ENCODE results near the gene SAV1. TPM values are rescaled to one million over a fixed set of nuclear protein-coding genes. Genes with fewer than 3 reads are reported as not detected.

The SAV1 gene
- total and polyA plus RNA-seq, 2 experiments from 2014 or later = 74.2 to 82.8 TPM

DNA sequence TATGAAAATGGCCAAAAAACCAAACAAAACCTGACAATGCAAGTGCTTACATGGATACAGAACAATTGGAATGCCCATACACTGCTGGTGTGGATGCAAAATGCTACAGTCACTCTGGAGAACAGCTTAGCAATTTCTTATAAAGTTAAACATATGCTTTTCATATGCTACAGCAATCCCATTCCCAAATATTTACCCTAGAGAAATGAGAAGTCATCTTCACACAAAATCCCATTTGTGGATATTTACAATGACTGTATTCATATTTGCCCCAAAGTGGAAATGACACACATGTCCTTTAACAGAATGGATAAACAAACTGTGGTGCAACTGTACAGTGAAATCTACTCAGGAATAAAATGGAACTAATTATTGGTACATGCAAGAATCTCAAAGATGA lies 20.4 kb downstream of the SAV1 start:
- Histone ChIP-seq H3K9me2 (ENCODE audit: insufficient read depth) (no peaks in the 10 kb centered on the region), H4K20me1 (replicated peaks; ENCODE audit: insufficient read depth) (peaks cover 17% of the 10 kb centered on the region), H3F3A (replicated peaks; ENCODE audit: low read depth) (no peaks in the 10 kb centered on the region), H3K4me3 (no peak overlapping the region), H3K79me2 (replicated peaks; ENCODE audit: insufficient read depth) (peaks cover 100% of the 10 kb centered on the region), H3K27me3 (ENCODE audit: insufficient read depth) (no peaks in the 10 kb centered on the region), H2AFZ (no peak overlapping the region), H3K4me2 (no peak overlapping the region), H3K4me1 (ENCODE audit: insufficient read depth) (peaks cover 5% of the 10 kb centered on the region), H3K36me3 (ENCODE audit: insufficient read depth) (no peaks in the 10 kb centered on the region), H3K27ac (ENCODE audit: low read depth) (no peak overlapping the region)
- ATAC-seq = no peak
- DNase-seq (ENCODE audit: low spot score) = no peak
- Mint-ChIP-seq H3K27ac (peak overlapping the region; percentile 61; the same call in 1 of the 2 replicates), H3K27me3 (ENCODE audit: insufficient read depth, low read depth, poor library complexity) (no peaks in the 10 kb centered on the region), H3K4me1 (peaks cover 14% of the 10 kb centered on the region; the same call in 2 of the 3 replicates), H3K36me3 (ENCODE audit: low read depth) (peaks cover 26% of the 10 kb centered on the region; the same call in 2 of the 3 replicates), H3K4me3 (no peak overlapping the region), H3K9me3 (no peaks in the 10 kb centered on the region)
- TF ChIP-seq STAT1 (IDR thresholded peaks at IDR 0.05; ENCODE audit: unreplicated experiment) = no peak
- TF ChIP-seq EZH2 (IDR thresholded peaks at IDR 0.05; ENCODE audit: low read depth, unreplicated experiment) = no peak
- TF ChIP-seq, protein P1, sequence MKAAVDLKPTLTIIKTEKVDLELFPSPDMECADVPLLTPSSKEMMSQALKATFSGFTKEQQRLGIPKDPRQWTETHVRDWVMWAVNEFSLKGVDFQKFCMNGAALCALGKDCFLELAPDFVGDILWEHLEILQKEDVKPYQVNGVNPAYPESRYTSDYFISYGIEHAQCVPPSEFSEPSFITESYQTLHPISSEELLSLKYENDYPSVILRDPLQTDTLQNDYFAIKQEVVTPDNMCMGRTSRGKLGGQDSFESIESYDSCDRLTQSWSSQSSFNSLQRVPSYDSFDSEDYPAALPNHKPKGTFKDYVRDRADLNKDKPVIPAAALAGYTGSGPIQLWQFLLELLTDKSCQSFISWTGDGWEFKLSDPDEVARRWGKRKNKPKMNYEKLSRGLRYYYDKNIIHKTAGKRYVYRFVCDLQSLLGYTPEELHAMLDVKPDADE (IDR thresholded peaks at IDR 0.05) = no peak
- no peak for TF ChIP-seq ZNF331 (CRISPR knock-in tag; IDR thresholded peaks at IDR 0.05; ENCODE audit: low read depth)
- TF ChIP-seq EZH2phosphoT487 (IDR thresholded peaks at IDR 0.05; ENCODE audit: unreplicated experiment) = no peak
- TF ChIP-seq, protein P2, sequence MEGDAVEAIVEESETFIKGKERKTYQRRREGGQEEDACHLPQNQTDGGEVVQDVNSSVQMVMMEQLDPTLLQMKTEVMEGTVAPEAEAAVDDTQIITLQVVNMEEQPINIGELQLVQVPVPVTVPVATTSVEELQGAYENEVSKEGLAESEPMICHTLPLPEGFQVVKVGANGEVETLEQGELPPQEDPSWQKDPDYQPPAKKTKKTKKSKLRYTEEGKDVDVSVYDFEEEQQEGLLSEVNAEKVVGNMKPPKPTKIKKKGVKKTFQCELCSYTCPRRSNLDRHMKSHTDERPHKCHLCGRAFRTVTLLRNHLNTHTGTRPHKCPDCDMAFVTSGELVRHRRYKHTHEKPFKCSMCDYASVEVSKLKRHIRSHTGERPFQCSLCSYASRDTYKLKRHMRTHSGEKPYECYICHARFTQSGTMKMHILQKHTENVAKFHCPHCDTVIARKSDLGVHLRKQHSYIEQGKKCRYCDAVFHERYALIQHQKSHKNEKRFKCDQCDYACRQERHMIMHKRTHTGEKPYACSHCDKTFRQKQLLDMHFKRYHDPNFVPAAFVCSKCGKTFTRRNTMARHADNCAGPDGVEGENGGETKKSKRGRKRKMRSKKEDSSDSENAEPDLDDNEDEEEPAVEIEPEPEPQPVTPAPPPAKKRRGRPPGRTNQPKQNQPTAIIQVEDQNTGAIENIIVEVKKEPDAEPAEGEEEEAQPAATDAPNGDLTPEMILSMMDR (conservative IDR thresholded peaks at IDR 0.05; ENCODE audit: low read depth in 2 of 2) = no peak
- TF ChIP-seq, protein P3, sequence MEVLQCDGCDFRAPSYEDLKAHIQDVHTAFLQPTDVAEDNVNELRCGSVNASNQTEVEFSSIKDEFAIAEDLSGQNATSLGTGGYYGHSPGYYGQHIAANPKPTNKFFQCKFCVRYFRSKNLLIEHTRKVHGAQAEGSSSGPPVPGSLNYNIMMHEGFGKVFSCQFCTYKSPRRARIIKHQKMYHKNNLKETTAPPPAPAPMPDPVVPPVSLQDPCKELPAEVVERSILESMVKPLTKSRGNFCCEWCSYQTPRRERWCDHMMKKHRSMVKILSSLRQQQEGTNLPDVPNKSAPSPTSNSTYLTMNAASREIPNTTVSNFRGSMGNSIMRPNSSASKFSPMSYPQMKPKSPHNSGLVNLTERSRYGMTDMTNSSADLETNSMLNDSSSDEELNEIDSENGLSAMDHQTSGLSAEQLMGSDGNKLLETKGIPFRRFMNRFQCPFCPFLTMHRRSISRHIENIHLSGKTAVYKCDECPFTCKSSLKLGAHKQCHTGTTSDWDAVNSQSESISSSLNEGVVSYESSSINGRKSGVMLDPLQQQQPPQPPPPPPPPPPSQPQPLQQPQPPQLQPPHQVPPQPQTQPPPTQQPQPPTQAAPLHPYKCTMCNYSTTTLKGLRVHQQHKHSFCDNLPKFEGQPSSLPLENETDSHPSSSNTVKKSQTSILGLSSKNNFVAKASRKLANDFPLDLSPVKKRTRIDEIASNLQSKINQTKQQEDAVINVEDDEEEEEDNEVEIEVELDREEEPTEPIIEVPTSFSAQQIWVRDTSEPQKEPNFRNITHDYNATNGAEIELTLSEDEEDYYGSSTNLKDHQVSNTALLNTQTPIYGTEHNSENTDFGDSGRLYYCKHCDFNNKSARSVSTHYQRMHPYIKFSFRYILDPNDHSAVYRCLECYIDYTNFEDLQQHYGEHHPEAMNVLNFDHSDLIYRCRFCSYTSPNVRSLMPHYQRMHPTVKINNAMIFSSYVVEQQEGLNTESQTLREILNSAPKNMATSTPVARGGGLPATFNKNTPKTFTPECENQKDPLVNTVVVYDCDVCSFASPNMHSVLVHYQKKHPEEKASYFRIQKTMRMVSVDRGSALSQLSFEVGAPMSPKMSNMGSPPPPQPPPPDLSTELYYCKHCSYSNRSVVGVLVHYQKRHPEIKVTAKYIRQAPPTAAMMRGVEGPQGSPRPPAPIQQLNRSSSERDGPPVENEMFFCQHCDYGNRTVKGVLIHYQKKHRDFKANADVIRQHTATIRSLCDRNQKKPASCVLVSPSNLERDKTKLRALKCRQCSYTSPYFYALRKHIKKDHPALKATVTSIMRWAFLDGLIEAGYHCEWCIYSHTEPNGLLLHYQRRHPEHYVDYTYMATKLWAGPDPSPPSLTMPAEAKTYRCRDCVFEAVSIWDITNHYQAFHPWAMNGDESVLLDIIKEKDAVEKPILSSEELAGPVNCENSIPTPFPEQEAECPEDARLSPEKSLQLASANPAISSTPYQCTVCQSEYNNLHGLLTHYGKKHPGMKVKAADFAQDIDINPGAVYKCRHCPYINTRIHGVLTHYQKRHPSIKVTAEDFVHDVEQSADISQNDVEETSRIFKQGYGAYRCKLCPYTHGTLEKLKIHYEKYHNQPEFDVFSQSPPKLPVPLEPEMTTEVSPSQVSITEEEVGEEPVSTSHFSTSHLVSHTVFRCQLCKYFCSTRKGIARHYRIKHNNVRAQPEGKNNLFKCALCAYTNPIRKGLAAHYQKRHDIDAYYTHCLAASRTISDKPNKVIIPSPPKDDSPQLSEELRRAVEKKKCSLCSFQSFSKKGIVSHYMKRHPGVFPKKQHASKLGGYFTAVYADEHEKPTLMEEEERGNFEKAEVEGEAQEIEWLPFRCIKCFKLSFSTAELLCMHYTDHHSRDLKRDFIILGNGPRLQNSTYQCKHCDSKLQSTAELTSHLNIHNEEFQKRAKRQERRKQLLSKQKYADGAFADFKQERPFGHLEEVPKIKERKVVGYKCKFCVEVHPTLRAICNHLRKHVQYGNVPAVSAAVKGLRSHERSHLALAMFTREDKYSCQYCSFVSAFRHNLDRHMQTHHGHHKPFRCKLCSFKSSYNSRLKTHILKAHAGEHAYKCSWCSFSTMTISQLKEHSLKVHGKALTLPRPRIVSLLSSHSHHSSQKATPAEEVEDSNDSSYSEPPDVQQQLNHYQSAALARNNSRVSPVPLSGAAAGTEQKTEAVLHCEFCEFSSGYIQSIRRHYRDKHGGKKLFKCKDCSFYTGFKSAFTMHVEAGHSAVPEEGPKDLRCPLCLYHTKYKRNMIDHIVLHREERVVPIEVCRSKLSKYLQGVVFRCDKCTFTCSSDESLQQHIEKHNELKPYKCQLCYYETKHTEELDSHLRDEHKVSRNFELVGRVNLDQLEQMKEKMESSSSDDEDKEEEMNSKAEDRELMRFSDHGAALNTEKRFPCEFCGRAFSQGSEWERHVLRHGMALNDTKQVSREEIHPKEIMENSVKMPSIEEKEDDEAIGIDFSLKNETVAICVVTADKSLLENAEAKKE (CRISPR knock-in tag; IDR thresholded peaks at IDR 0.05) = no peak
- TF ChIP-seq ZNF114 (CRISPR knock-in tag; IDR thresholded peaks at IDR 0.05) = no peak
- no peak for TF ChIP-seq JUNB (IDR thresholded peaks at IDR 0.05; ENCODE audit: unreplicated experiment)
- TF ChIP-seq, protein P4, sequence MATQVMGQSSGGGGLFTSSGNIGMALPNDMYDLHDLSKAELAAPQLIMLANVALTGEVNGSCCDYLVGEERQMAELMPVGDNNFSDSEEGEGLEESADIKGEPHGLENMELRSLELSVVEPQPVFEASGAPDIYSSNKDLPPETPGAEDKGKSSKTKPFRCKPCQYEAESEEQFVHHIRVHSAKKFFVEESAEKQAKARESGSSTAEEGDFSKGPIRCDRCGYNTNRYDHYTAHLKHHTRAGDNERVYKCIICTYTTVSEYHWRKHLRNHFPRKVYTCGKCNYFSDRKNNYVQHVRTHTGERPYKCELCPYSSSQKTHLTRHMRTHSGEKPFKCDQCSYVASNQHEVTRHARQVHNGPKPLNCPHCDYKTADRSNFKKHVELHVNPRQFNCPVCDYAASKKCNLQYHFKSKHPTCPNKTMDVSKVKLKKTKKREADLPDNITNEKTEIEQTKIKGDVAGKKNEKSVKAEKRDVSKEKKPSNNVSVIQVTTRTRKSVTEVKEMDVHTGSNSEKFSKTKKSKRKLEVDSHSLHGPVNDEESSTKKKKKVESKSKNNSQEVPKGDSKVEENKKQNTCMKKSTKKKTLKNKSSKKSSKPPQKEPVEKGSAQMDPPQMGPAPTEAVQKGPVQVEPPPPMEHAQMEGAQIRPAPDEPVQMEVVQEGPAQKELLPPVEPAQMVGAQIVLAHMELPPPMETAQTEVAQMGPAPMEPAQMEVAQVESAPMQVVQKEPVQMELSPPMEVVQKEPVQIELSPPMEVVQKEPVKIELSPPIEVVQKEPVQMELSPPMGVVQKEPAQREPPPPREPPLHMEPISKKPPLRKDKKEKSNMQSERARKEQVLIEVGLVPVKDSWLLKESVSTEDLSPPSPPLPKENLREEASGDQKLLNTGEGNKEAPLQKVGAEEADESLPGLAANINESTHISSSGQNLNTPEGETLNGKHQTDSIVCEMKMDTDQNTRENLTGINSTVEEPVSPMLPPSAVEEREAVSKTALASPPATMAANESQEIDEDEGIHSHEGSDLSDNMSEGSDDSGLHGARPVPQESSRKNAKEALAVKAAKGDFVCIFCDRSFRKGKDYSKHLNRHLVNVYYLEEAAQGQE (IDR thresholded peaks at IDR 0.05; ENCODE audit: unreplicated experiment) = no peak
- no peak for TF ChIP-seq NANOG (IDR thresholded peaks at IDR 0.05; ENCODE audit: borderline replicate concordance)
- TF ChIP-seq POLR2AphosphoS5 (IDR thresholded peaks at IDR 0.05; ENCODE audit: low read depth) = no peak
- no peak for TF ChIP-seq CREB1 (CRISPR knock-in tag; IDR thresholded peaks at IDR 0.05; ENCODE audit: low read depth)

Measured in GM23338 (cell line).